GM23338 (cell line): ENCODE results near the gene SLC26A4. TPM values are rescaled to one million over a fixed set of nuclear protein-coding genes. Genes with fewer than 3 reads are reported as not detected.

Experiments
- ATAC-seq: fragments of 200-7000 bp; cut with Tn5 transposase; 3 replicates; pipeline ENCODE4 v1.9.1; 2020
- DNase-seq: peaks from one replicate; pipeline ENCODE4 v3.0.0-alpha.2; 2015; ENCODE audit warnings: low spot score
- H2AFZ ChIP-seq: fragments of 200-600 bp; sonication (generic); 2 replicates; pipeline ENCODE4 v1.8.0; 2016; ENCODE audit warnings: antibody characterized with exemption, mild to moderate bottlenecking, moderate library complexity
- H3F3A ChIP-seq: fragments of 200-600 bp; sonication (generic); replicated peaks from 2 replicates; pipeline ENCODE4 v1.8.0; 2017; ENCODE audit warnings: antibody characterized with exemption, mixed run types, low read depth
- H3K27ac ChIP-seq: fragments of 200-600 bp; sonication (generic); 2 replicates; pipeline ENCODE4 v1.6.1; 2016; ENCODE audit warnings: low read depth
- H3K27me3 ChIP-seq: fragments of 200-600 bp; sonication (generic); 2 replicates; pipeline ENCODE4 v1.8.0; 2016; ENCODE audit warnings: mild to moderate bottlenecking, mixed run types, moderate library complexity; ENCODE audit not compliant: insufficient read depth
- H3K36me3 ChIP-seq: fragments of 200-600 bp; sonication (generic); 2 replicates; pipeline ENCODE4 v1.8.0; 2016; ENCODE audit warnings: mild to moderate bottlenecking; ENCODE audit not compliant: insufficient read depth
- H3K4me1 ChIP-seq: fragments of 200-600 bp; sonication (generic); 2 replicates; pipeline ENCODE4 v1.8.0; 2016; ENCODE audit warnings: mild to moderate bottlenecking, moderate library complexity; ENCODE audit not compliant: insufficient read depth
- H3K4me2 ChIP-seq: fragments of 200-600 bp; sonication (generic); 2 replicates; pipeline ENCODE4 v1.7.1; 2017; ENCODE audit warnings: mixed run types
- H3K4me3 ChIP-seq: fragments of 200-600 bp; sonication (generic); 2 replicates; pipeline ENCODE4 v1.6.1; 2016; ENCODE audit warnings: mixed run types
- H3K79me2 ChIP-seq: fragments of 200-600 bp; sonication (generic); replicated peaks from 2 replicates; pipeline ENCODE4 v1.8.0; 2017; ENCODE audit warnings: mild to moderate bottlenecking; ENCODE audit not compliant: insufficient read depth
- H3K9me2 ChIP-seq: fragments of 200-600 bp; sonication (generic); 2 replicates; pipeline ENCODE4 v1.8.0; 2017; ENCODE audit not compliant: insufficient read depth
- H4K20me1 ChIP-seq: fragments of 200-600 bp; sonication (generic); replicated peaks from 2 replicates; pipeline ENCODE4 v1.8.0; 2017; ENCODE audit warnings: mild to moderate bottlenecking; ENCODE audit not compliant: insufficient read depth
- H3K27ac Mint-ChIP-seq: 2 replicates; pipeline ENCODE4 v1.8.0; 2020; ENCODE audit warnings: inconsistent platforms, mild to moderate bottlenecking, moderate library complexity, mixed read lengths
- H3K27me3 Mint-ChIP-seq: 3 replicates; pipeline ENCODE4 v1.8.0; 2022; ENCODE audit warnings: low read depth, mild to moderate bottlenecking, moderate library complexity, mixed read lengths, inconsistent platforms; ENCODE audit not compliant: insufficient read depth, poor library complexity
- H3K36me3 Mint-ChIP-seq: 3 replicates; pipeline ENCODE4 v1.8.0; 2021; ENCODE audit warnings: low read depth, mild to moderate bottlenecking, inconsistent platforms, moderate library complexity, mixed read lengths
- H3K4me1 Mint-ChIP-seq: 3 replicates; pipeline ENCODE4 v1.8.0; 2020; ENCODE audit warnings: mild to moderate bottlenecking, inconsistent platforms, mixed read lengths
- H3K4me3 Mint-ChIP-seq: 3 replicates; pipeline ENCODE4 v1.8.0; 2021; ENCODE audit warnings: moderate library complexity, mild to moderate bottlenecking, inconsistent platforms, mixed read lengths
- H3K9me3 Mint-ChIP-seq: 3 replicates; pipeline ENCODE4 v1.8.0; 2020; ENCODE audit warnings: moderate library complexity, mild to moderate bottlenecking, inconsistent platforms, mixed read lengths
- CTCF ChIP-seq, 2 experiments: fragments of 200-600 bp in 1 of 2; sonication (generic) in 1 of 2; conservative IDR thresholded peaks; 2 replicates each; pipeline versions ENCODE4 v1.5.1 to v1.6.1; 2016 to 2017; ENCODE audit warnings: antibody characterized with exemption in 2 of 2, low read depth in 2 of 2, mild to moderate bottlenecking in 2 of 2, moderate library complexity in 1 of 2
- ETS1 ChIP-seq: IDR thresholded peaks from 2 replicates; pipeline ENCODE4 v1.6.1; 2016; ENCODE audit warnings: antibody characterized with exemption
- EZH2 ChIP-seq: fragments of 200-600 bp; sonication (generic); IDR thresholded peaks from one replicate; pipeline ENCODE4 v1.8.0; 2017; ENCODE audit warnings: antibody characterized with exemption, mild to moderate bottlenecking, low read depth; ENCODE audit not compliant: unreplicated experiment
- NANOG ChIP-seq: IDR thresholded peaks from 2 replicates; pipeline ENCODE4 v1.6.1; 2016; ENCODE audit warnings: antibody characterized with exemption, borderline replicate concordance
- REST ChIP-seq: IDR thresholded peaks from one replicate; pipeline ENCODE4 v1.6.1; 2018; ENCODE audit warnings: antibody characterized with exemption; ENCODE audit not compliant: unreplicated experiment
- ZNF114 ChIP-seq: fragments of 250-450 bp; sonication (Bioruptor Pico); IDR thresholded peaks from 2 replicates; pipeline ENCODE4 v1.5.0; 2020; ENCODE audit warnings: mild to moderate bottlenecking, moderate library complexity
- ZNF331 ChIP-seq: fragments of 250-450 bp; sonication (Bioruptor Pico); IDR thresholded peaks from 2 replicates; pipeline ENCODE4 v1.5.0; 2020; ENCODE audit warnings: low read depth, mild to moderate bottlenecking, moderate library complexity
- ZNF462 ChIP-seq: fragments of 250-450 bp; sonication (Bioruptor Pico); IDR thresholded peaks from 2 replicates; pipeline ENCODE4 v1.5.0; 2020; ENCODE audit warnings: mild to moderate bottlenecking, moderate library complexity
- polyA plus RNA-seq: library from polyadenylated mRNA; unstranded; fragments of >200 nt; fragmentation: Nextera tagmentation; extraction: Ambion mirVana; gene quantifications from 2 replicates; pipeline ENCODE4 v1.2.1, GENCODE V29; 2016
- total RNA-seq: library from RNA; depleted of rRNA; stranded (reverse); fragments of >200 nt; shearing (Covaris generic); gene quantifications from 2 replicates; pipeline ENCODE4 v1.2.3, GENCODE V29; 2014

Gene SLC26A4
- total and polyA plus RNA-seq, 2 experiments from 2014 or later: 0.07 TPM; not detected in 1

GRCh38 chr7:107712025-107712424 lies 51.4 kb downstream of the SLC26A4 start (continued):
- no peak for TF ChIP-seq NANOG
- no peak for TF ChIP-seq ZNF462
- no peak for TF ChIP-seq ZNF331 (CRISPR knock-in tag)
- TF ChIP-seq ZNF114 (CRISPR knock-in tag): no peak

- Mint-ChIP-seq H3K4me1 (no peaks in the 10 kb centered on the region), H3K36me3 (no peaks in the 10 kb centered on the region), H3K9me3 (no peaks in the 10 kb centered on the region), H3K27me3 (no peaks in the 10 kb centered on the region), H3K27ac (no peak overlapping the region), H3K4me3 (no peak overlapping the region)
- no peaks in the 10 kb centered on the region for H3K9me2 ChIP-seq
- no peaks in the 10 kb centered on the region for H3K36me3 ChIP-seq
- no peak overlapping the region for H3K27ac ChIP-seq
- ATAC-seq (no peak), DNase-seq (no peak)
- H4K20me1 ChIP-seq: no peaks in the 10 kb centered on the region
- H3K4me1 ChIP-seq: no peaks in the 10 kb centered on the region
- no peak overlapping the region for H3K4me2 ChIP-seq
- H3K27me3 ChIP-seq: no peaks in the 10 kb centered on the region
- no peak overlapping the region for H3K4me3 ChIP-seq
- H2AFZ ChIP-seq: no peak overlapping the region
- H3K79me2 ChIP-seq: no peaks in the 10 kb centered on the region
- TF ChIP-seq EZH2 (no peak), ZNF331 (CRISPR knock-in tag) (no peak)
- H3F3A ChIP-seq: no peaks in the 10 kb centered on the region
Measured at GRCh38 chr7:107712896-107713295, 52.3 kb downstream of the SLC26A4 start.

GRCh38 chr7:107715531-107715930 lies 54.9 kb downstream of the SLC26A4 start:
- no peak overlapping the region for H3K27ac ChIP-seq
- no peaks in the 10 kb centered on the region for H3K36me3 ChIP-seq
- H4K20me1 ChIP-seq: no peaks in the 10 kb centered on the region
- Mint-ChIP-seq H3K36me3 (no peaks in the 10 kb centered on the region), H3K27ac (no peak overlapping the region), H3K9me3 (no peaks in the 10 kb centered on the region), H3K4me1 (peaks cover 9% of the 10 kb centered on the region), H3K4me3 (no peak overlapping the region), H3K27me3 (no peaks in the 10 kb centered on the region)
- H2AFZ ChIP-seq: no peak overlapping the region
- no peaks in the 10 kb centered on the region for H3K27me3 ChIP-seq
- ATAC-seq: no peak
- no peaks in the 10 kb centered on the region for H3K9me2 ChIP-seq
- H3K4me1 ChIP-seq: no peaks in the 10 kb centered on the region
- H3K79me2 ChIP-seq: no peaks in the 10 kb centered on the region
- H3K4me3 ChIP-seq: no peak overlapping the region
- DNase-seq: no peak
- H3F3A ChIP-seq: no peaks in the 10 kb centered on the region
- H3K4me2 ChIP-seq: no peak overlapping the region
- TF ChIP-seq REST (no peak), ETS1 (no peak), NANOG (no peak), CTCF (conservative IDR thresholded peaks at IDR 0.05; ENCODE audit: low read depth in 2 of 2) (no peak)
